Neural crest cell (in vitro differentiated cells): ENCODE data around the gene BAIAP2. TPM values are rescaled to one million over a fixed set of nuclear protein-coding genes. Genes with fewer than 3 reads are reported as not detected.
A peak's percentile ranks its signal among the peaks of the same experiment; 100 is the strongest.

Source experiments
- DNase-seq: peaks from one replicate; pipeline ENCODE4 v3.0.0; 2021; ENCODE audit warnings: low read depth, mixed read lengths, low spot score
- H3K27ac Mint-ChIP-seq: one replicate; pipeline ENCODE4 v1.8.0; 2021; ENCODE audit warnings: mild to moderate bottlenecking, mixed read lengths; ENCODE audit not compliant: unreplicated experiment
- H3K27me3 Mint-ChIP-seq: 2 replicates; pipeline ENCODE4 v1.8.0; 2021; ENCODE audit warnings: low read depth, mild to moderate bottlenecking, mixed read lengths
- H3K36me3 Mint-ChIP-seq: 2 replicates; pipeline ENCODE4 v1.8.0; 2021; ENCODE audit warnings: low read depth, mild to moderate bottlenecking, mixed read lengths
- H3K4me1 Mint-ChIP-seq: 2 replicates; pipeline ENCODE4 v1.8.0; 2021; ENCODE audit warnings: mixed read lengths
- H3K4me3 Mint-ChIP-seq: one replicate; pipeline ENCODE4 v1.8.0; 2021; ENCODE audit warnings: mild to moderate bottlenecking, mixed read lengths
- H3K9me3 Mint-ChIP-seq: 2 replicates; pipeline ENCODE4 v1.8.0; 2021; ENCODE audit warnings: mixed read lengths
- total RNA-seq: library from RNA; stranded (reverse); gene quantifications from 2 replicates; pipeline ENCODE4 v1.2.1, GENCODE V29; 2021
- TF ChIP-seq, protein P1 (sequence below): fragments of 200-600 bp; sonication (generic); conservative IDR thresholded peaks from 2 replicates; pipeline ENCODE4 v1.5.0; 2021; ENCODE audit warnings: antibody characterized with exemption, mild to moderate bottlenecking

The BAIAP2 gene
- total RNA-seq, 1 donor from 2014 or later, result 47.5 TPM

- DNase-seq, result no peak
- TF ChIP-seq, protein P1, sequence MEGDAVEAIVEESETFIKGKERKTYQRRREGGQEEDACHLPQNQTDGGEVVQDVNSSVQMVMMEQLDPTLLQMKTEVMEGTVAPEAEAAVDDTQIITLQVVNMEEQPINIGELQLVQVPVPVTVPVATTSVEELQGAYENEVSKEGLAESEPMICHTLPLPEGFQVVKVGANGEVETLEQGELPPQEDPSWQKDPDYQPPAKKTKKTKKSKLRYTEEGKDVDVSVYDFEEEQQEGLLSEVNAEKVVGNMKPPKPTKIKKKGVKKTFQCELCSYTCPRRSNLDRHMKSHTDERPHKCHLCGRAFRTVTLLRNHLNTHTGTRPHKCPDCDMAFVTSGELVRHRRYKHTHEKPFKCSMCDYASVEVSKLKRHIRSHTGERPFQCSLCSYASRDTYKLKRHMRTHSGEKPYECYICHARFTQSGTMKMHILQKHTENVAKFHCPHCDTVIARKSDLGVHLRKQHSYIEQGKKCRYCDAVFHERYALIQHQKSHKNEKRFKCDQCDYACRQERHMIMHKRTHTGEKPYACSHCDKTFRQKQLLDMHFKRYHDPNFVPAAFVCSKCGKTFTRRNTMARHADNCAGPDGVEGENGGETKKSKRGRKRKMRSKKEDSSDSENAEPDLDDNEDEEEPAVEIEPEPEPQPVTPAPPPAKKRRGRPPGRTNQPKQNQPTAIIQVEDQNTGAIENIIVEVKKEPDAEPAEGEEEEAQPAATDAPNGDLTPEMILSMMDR, result no peak
- H3K27me3 Mint-ChIP-seq, result no peaks in the 10 kb centered on the region
- peaks cover 24% of the 10 kb centered on the region for H3K4me1 Mint-ChIP-seq
- H3K36me3 Mint-ChIP-seq, result no peaks in the 10 kb centered on the region
- H3K9me3 Mint-ChIP-seq, result no peaks in the 10 kb centered on the region
- H3K4me3 Mint-ChIP-seq, result no peak overlapping the region
- peak overlapping the region; percentile 71 for H3K27ac Mint-ChIP-seq
Measured at GRCh38 chr17:81070541-81071246, 35.7 kb downstream of the BAIAP2 start.

- no peak for DNase-seq
- H3K27ac Mint-ChIP-seq, result peak overlapping the region; percentile 58
- TF ChIP-seq, protein P1, result no peak
- no peaks in the 10 kb centered on the region for H3K36me3 Mint-ChIP-seq
- H3K9me3 Mint-ChIP-seq, result no peaks in the 10 kb centered on the region
- no peak overlapping the region for H3K4me3 Mint-ChIP-seq
- peaks cover 24% of the 10 kb centered on the region for H3K4me1 Mint-ChIP-seq
- H3K27me3 Mint-ChIP-seq, result no peaks in the 10 kb centered on the region
Measured at GRCh38 chr17:81071761-81072741, 37.1 kb downstream of the BAIAP2 start.

DNA sequence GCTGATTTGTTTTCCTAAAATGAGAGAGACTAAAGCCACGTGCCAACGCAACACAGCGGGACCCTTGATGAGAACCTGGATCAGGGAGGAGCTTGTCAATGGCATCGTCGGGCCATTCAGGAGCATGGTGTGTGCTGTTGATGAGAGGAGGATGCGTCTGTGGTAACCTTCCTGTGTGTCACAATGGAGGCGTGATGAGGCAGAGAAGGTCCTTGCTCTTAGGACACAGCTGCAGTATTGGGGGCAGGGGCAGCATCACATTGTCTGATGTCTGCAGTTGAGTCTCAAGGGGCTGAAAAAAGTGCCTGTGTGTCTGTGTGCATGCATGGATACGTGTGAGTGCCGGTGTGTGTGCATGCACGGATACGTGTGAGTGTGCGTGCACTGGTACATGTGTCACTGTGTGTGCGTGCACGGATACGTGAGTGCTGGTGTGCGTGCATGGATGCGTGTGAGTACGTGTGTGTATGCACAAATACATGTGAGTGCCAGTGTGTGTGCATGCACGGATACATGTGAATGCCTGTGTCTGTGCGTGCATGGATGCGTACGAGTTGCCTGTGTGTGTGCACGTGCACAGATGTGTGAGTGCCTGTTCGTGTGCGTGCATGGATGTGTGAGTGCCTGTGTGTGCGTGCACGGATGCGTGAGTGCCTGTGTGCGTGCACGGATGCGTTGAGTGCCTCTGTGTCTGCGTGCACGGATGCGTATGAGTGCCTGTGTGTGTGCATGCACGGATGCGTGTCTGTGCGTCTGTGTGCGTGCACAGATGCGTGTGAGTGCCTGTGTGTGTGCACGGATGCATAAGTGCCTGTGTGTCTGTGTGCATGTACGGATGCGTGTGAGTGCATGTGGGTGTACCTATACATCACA is 39.3 kb downstream of the BAIAP2 start:
- Mint-ChIP-seq H3K36me3 (no peaks in the 10 kb centered on the region), H3K4me1 (peaks cover 24% of the 10 kb centered on the region), H3K27me3 (no peaks in the 10 kb centered on the region), H3K9me3 (no peaks in the 10 kb centered on the region), H3K27ac (peak overlapping the region; percentile 86), H3K4me3 (no peak overlapping the region)
- TF ChIP-seq, protein P1, result no peak
- DNase-seq, result no peak

GRCh38 chr17:81074875-81075274 is 39.9 kb downstream of the BAIAP2 start:
- Mint-ChIP-seq H3K9me3 (no peaks in the 10 kb centered on the region), H3K27ac (peak overlapping the region; percentile 86), H3K36me3 (no peaks in the 10 kb centered on the region), H3K4me3 (no peak overlapping the region), H3K27me3 (no peaks in the 10 kb centered on the region), H3K4me1 (peaks cover 22% of the 10 kb centered on the region)
- DNase-seq, result no peak
- TF ChIP-seq, protein P1, result no peak

- no peaks in the 10 kb centered on the region for H3K9me3 Mint-ChIP-seq
- no peak overlapping the region for H3K4me3 Mint-ChIP-seq
- no peaks in the 10 kb centered on the region for H3K27me3 Mint-ChIP-seq
- H3K27ac Mint-ChIP-seq, result no peak overlapping the region
- TF ChIP-seq, protein P1, result no peak
- H3K36me3 Mint-ChIP-seq, result no peaks in the 10 kb centered on the region
- no peak for DNase-seq
- H3K4me1 Mint-ChIP-seq, result peaks cover 19% of the 10 kb centered on the region
Measured at GRCh38 chr17:81075307-81075706, 40.4 kb downstream of the BAIAP2 start.
